Stimulated activated effector memory CD8-positive, alpha-beta T cell treated with anti-CD3 and anti-CD28 coated beads, Interleukin-12 subunit alpha, Interleukin-12 subunit beta, amount 100 ng/mL, for 72 hours (primary cell): Measurements from ENCODE around the gene SCO1.

ENCODE experiments used
- ATAC-seq: fragments of 150-1000 bp; cut with Tn5 transposase; 2 replicates; pipeline ENCODE4 v1.10.0; 2021
- DNase-seq, 2 donors: peaks; one replicate each; pipeline ENCODE4 v3.0.0; 2021 to 2022; ENCODE audit warnings: low spot score in 2 of 2
- H3K27ac Mint-ChIP-seq: one replicate; pipeline ENCODE4 v1.8.0; 2022; ENCODE audit warnings: mild to moderate bottlenecking, mixed read lengths
- H3K36me3 Mint-ChIP-seq: one replicate; pipeline ENCODE4 v1.8.0; 2022; ENCODE audit warnings: mild to moderate bottlenecking, mixed read lengths
- H3K4me1 Mint-ChIP-seq: one replicate; pipeline ENCODE4 v1.8.0; 2022; ENCODE audit warnings: mixed read lengths
- H3K4me3 Mint-ChIP-seq: one replicate; pipeline ENCODE4 v1.8.0; 2022; ENCODE audit warnings: mild to moderate bottlenecking, mixed read lengths
- H3K9me3 Mint-ChIP-seq: one replicate; pipeline ENCODE4 v1.8.0; 2022; ENCODE audit warnings: mixed read lengths

SCO1 gene

DNA sequence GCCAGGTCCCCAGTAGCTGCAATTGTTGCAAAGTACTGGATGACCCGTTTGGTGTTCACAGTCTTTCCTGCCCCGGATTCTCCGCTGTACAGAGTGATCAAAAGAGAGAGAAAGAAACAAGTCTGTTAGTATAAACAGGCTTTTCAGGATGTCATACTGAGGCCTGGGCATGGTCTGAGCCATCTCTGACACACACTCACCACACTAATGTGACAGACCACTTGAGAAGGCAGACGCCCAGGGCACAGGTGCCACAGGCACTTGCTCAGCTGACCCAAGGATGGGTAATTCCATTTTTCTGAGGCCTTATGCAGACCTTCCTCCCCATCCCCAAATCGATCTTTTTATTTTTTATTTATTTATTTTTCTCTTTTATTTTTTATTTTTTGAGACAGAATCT lies 47.7 kb downstream of the SCO1 start:
- Mint-ChIP-seq H3K4me3 (no peak overlapping the region), H3K4me1 (peaks cover 17% of the 10 kb centered on the region), H3K36me3 (no peaks in the 10 kb centered on the region), H3K27ac (no peak overlapping the region), H3K9me3 (no peaks in the 10 kb centered on the region)
- no peak for ATAC-seq
- DNase-seq, result no peak

DNA sequence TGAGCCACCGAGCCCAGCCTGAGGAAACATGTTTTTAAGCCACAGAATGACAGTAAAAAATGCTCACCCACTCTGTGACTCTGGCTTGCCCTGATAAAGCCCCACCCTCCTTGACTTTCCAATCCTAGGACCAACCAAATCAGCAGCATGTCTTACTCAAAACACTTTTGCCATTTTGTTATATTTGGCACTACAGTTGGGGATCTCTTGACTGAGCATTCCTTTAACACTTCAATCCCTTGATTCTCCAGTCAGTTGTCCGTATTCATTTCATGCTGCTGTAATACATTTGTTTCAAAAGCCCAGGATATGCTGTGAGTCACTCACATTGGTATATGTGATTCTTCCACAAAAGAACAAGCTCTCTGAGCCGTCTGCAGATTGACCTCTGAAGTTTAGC lies 48.4 kb downstream of the SCO1 start:
- Mint-ChIP-seq H3K27ac (no peak overlapping the region), H3K36me3 (no peaks in the 10 kb centered on the region), H3K9me3 (no peaks in the 10 kb centered on the region), H3K4me3 (no peak overlapping the region), H3K4me1 (peaks cover 12% of the 10 kb centered on the region)
- DNase-seq (no peak), ATAC-seq (no peak)

DNA sequence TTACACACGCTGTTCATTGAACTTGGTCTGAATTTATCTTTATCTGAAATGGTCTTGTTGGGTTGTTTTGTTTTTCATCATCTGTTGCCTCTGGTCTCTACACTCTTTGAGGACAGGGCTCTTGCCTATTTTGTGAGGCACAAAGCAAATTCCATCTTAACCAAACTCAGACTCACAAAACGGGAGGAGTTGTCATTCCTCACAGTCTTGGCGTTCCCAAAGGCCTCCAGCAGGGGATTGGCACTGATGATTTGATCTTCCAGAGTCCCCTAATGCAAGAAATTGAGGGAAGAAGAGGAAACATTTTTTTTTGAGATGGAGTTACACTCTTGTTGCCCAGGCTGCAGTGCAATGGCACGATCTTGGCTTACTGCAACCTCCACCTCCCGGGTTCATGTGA lies 49.0 kb downstream of the SCO1 start:
- peaks cover 8% of the 10 kb centered on the region for H3K4me1 Mint-ChIP-seq
- H3K36me3 Mint-ChIP-seq, result no peaks in the 10 kb centered on the region
- no peak overlapping the region for H3K4me3 Mint-ChIP-seq
- H3K9me3 Mint-ChIP-seq, result no peaks in the 10 kb centered on the region
- ATAC-seq (no peak), DNase-seq (no peak)
- H3K27ac Mint-ChIP-seq, result no peak overlapping the region

DNA sequence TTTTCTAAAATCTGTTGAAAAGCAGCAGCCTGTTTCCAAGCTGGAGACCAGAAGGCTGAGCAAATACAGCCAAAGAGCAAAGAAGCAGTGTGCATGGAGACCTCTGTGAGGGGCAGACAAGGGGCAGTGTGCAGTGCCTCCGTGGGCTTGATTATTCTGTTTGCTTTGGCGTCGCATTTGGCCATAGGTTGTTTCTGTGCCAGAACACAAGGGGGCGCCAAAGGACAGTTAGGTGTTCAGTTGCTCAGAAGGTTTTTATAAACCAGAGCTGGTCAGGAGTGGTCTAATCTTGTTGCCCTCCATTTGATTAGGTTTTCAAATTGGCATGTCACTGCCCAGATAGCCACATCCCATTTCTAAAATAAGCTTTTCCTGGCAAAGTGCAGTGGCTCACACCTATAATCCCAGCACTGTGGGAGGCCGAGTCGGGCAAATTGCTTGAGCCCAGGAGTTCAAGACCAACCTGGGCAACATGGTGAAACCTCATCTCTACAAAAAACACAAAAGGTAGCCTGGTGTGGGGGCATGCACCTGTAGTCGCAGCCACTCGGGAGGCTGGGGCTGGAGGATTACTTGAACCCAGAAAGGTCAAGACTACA lies 50.8 kb downstream of the SCO1 start:
- no peaks in the 10 kb centered on the region for H3K9me3 Mint-ChIP-seq
- no peak overlapping the region for H3K4me3 Mint-ChIP-seq
- no peaks in the 10 kb centered on the region for H3K36me3 Mint-ChIP-seq
- no peak overlapping the region for H3K27ac Mint-ChIP-seq
- DNase-seq (peak; percentile 72 to 79), ATAC-seq (peak; percentile 50)
- no peaks in the 10 kb centered on the region for H3K4me1 Mint-ChIP-seq

DNA sequence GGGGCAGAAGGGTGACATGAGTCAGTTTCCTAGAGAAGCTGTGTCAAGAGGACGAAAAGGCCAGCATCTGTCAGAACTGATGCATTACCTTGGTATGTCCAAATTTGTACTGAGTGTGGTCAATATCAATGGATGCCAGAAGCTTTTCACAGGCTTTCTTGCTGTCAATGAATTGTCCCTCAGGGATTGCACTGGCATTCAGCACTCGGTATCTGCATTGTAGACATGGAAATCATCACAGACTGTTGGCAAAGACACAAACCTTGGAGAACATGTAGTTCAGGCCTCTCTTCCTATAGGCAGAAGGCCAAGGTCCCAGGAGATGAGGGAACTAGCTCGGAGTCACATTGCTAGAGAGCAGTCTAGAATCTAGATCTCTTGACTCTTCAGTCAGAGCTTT lies 56.9 kb downstream of the SCO1 start:
- H3K9me3 Mint-ChIP-seq, result no peaks in the 10 kb centered on the region
- no peak overlapping the region for H3K27ac Mint-ChIP-seq
- no peak for ATAC-seq
- H3K4me1 Mint-ChIP-seq, result no peaks in the 10 kb centered on the region
- no peak overlapping the region for H3K4me3 Mint-ChIP-seq
- DNase-seq, result no peak
- H3K36me3 Mint-ChIP-seq, result peaks cover 9% of the 10 kb centered on the region

DNA sequence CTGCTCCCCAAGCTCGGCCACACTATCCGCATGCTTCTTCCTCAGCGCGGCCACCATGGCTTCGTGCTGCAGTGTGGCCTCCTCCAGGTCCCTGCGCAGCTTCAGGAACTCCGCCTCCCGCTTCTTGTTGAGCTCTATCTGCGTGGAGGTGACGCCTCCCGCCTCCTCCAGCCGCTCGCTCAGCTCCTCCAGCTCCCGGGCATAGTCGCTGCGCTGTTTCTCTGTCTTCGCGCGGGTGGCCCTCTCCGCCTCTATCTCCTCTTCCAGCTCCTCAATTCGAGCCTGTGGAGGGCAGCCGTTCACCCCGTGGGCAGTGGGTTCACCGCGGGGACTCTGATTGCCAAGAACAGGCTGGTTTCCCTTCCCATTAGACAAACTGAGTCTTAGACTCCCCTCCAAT lies 59.2 kb downstream of the SCO1 start:
- Mint-ChIP-seq H3K36me3 (peaks cover 9% of the 10 kb centered on the region), H3K4me3 (no peak overlapping the region), H3K4me1 (no peaks in the 10 kb centered on the region), H3K27ac (no peak overlapping the region), H3K9me3 (no peaks in the 10 kb centered on the region)
- ATAC-seq, result no peak
- no peak for DNase-seq

DNA sequence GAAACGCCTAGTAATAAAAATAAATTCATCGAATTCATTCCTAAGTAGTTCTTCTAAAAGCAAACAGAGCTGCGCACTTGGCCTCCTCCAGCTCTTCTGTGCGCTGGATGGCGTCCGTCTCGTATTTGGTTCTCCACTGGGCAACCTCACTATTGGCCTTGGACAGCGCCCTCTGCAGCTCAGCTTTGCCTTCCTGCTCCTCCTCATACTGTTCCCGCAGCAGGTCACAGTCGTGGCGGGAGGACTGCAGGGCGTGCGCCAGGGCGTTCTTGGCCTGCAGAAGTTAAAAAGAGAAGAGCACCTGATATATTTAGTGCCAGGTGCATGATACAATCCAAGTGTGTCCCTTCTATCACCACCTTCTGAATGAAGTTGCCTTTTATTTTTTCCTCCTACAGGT lies 62.0 kb downstream of the SCO1 start:
- H3K9me3 Mint-ChIP-seq, result no peaks in the 10 kb centered on the region
- DNase-seq (no peak), ATAC-seq (no peak)
- H3K4me1 Mint-ChIP-seq, result no peaks in the 10 kb centered on the region
- no peak overlapping the region for H3K27ac Mint-ChIP-seq
- no peak overlapping the region for H3K4me3 Mint-ChIP-seq
- H3K36me3 Mint-ChIP-seq, result peaks cover 9% of the 10 kb centered on the region

DNA sequence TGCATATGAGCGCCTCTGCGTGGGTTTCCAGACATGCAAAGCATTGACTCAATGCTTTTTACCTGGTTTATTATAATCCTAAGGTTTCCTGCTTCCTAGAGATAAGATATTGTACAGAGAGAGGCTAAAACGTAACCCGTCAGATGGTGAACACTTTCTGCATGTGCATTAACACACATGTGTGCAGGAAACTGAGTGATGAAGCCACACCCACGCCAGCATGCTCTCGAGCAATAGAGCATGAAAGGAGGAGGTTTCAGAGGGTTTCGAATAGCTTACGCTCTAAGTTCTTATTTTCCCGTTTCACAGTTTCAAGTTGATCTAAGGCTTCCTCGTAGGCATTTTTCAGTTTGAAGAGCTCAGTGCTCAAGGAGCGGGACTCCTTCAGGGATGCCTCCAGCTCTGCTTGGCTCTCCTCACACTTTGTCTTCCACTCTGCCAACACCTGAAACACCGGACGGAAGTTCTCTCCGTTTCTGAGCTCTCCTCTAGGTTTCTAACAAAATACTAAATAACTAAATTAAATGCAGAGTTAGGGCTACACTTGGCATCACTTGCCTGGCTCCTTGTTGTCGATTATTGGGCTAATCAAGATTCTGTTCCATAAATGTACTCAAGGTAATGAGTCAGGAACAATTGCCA lies 63.5 kb downstream of the SCO1 start:
- H3K4me3 Mint-ChIP-seq, result no peak overlapping the region
- no peak for DNase-seq
- no peak overlapping the region for H3K27ac Mint-ChIP-seq
- H3K4me1 Mint-ChIP-seq, result no peaks in the 10 kb centered on the region
- no peaks in the 10 kb centered on the region for H3K36me3 Mint-ChIP-seq
- no peaks in the 10 kb centered on the region for H3K9me3 Mint-ChIP-seq
- no peak for ATAC-seq

DNA sequence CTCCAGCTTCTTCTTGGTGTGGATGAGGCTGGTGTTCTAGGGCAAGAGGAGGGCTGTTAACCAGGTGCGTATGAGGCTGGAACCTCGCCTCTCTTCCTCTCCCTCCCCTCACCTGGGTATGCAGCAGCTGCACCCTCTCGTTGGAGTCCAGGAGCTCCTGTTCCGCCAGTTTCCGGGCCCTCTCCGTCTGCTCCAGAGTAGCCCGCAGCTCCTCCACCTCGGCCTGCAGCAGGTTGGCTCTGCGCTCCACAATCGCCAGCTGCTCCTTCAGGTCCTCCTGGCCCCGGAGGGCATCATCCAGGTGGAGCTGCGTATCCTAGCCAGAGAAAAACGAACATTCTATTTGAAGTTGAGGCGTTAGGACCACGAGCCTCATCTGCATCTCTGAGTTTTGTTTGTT lies 65.6 kb downstream of the SCO1 start:
- H3K4me3 Mint-ChIP-seq, result no peak overlapping the region
- ATAC-seq (no peak), DNase-seq (no peak)
- H3K36me3 Mint-ChIP-seq, result no peaks in the 10 kb centered on the region
- no peaks in the 10 kb centered on the region for H3K9me3 Mint-ChIP-seq
- H3K27ac Mint-ChIP-seq, result no peak overlapping the region
- no peaks in the 10 kb centered on the region for H3K4me1 Mint-ChIP-seq

DNA sequence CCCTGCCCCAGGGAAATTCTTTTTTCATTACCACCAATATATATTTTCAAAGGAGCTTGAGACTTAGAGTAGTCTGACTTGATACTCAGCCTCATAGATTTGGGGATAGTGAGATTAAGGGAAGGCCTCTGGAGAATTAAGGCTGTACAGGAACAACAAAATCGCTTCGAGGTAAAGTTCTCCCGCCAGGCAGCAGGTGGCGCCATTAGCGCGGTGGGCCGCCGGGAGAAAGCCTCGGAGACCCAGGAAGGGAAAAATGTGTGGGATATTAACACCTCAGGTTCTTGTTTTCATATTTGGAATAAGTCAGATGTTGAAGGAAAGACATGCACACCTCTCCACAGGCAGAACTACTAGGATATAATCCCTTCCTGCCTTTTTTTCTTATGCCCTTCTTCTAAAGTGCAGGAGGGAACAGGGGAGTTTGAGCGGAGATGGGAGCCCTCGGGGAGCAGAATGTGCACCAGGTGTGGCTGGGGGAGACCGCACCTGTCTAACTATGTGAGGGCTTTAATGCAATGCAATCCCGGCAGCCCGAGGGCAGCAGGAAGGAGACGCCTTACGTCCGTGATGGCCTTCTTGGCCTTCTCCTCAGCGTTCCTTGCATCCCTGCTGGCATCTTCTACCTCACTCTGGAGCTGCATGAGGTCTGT lies 66.2 kb downstream of the SCO1 start:
- Mint-ChIP-seq H3K4me3 (no peak overlapping the region), H3K4me1 (no peaks in the 10 kb centered on the region), H3K27ac (no peak overlapping the region), H3K9me3 (no peaks in the 10 kb centered on the region), H3K36me3 (no peaks in the 10 kb centered on the region)
- no peak for ATAC-seq
- peak in 1 of 2 donors; percentile 21 for DNase-seq

DNA sequence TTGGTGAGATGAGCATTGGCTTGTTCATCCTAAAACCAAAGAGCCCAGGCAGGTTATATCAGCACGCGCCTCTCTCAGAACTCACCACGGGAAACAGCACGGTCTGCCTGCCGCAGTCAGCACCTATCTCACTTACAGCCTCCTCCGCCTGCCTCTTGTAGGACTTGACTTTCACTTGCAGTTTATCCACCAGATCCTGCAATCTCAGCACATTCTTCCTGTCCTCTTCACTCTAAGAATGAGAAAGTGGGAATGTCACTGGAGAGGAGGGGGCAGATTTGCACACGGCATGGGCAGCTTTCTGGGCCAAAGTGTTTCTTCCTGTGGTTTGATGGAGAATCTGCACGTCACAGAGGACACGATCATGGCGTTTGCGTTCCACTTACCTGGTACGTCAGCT lies 67.6 kb downstream of the SCO1 start:
- Mint-ChIP-seq H3K27ac (no peak overlapping the region), H3K9me3 (no peaks in the 10 kb centered on the region), H3K4me3 (no peak overlapping the region), H3K4me1 (no peaks in the 10 kb centered on the region), H3K36me3 (no peaks in the 10 kb centered on the region)
- DNase-seq (no peak), ATAC-seq (no peak)

DNA sequence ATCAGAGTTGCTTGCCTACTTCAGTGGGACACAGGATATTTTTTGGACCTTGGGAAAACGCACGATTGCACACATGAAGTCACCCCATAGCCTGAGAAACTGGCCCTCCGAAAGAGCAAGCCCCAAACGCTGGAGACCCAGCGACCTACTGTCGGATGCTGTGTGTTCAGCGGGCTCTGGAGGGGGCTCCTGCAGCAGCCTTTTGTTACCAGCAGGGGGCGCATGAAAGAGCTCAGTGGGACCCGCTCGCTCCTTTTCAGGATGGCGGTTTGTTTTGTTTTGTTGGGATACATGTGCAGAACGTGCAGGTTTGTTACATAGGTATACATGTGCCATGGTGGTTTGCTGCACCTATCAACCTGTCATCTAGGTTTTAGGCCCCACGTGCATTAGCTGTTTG lies 68.6 kb downstream of the SCO1 start:
- H3K9me3 Mint-ChIP-seq, result no peaks in the 10 kb centered on the region
- H3K27ac Mint-ChIP-seq, result no peak overlapping the region
- no peaks in the 10 kb centered on the region for H3K36me3 Mint-ChIP-seq
- DNase-seq (no peak), ATAC-seq (no peak)
- no peaks in the 10 kb centered on the region for H3K4me1 Mint-ChIP-seq
- no peak overlapping the region for H3K4me3 Mint-ChIP-seq

DNA sequence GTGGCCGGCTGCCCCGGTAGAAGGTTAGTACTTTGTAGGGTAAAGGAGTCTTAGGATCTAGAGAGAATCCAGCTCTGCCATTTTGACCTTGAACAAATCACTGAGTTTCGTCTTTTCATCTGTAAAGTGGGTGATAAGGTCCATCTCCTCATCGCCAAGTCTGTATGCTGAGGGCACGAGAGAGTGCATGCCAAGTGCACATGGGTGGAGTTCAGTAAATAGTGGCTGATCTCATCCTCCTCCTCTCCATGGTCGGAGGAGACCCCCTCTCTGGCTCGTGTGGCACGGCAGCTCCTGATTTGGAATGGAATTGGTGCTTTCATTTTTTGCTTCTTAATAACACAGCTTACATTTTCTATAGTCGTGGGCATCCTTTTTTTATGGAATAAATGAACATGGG lies 70.9 kb downstream of the SCO1 start:
- H3K9me3 Mint-ChIP-seq, result no peaks in the 10 kb centered on the region
- no peak overlapping the region for H3K27ac Mint-ChIP-seq
- H3K4me3 Mint-ChIP-seq, result no peak overlapping the region
- no peaks in the 10 kb centered on the region for H3K36me3 Mint-ChIP-seq
- ATAC-seq (no peak), DNase-seq (no peak)
- no peaks in the 10 kb centered on the region for H3K4me1 Mint-ChIP-seq

DNA sequence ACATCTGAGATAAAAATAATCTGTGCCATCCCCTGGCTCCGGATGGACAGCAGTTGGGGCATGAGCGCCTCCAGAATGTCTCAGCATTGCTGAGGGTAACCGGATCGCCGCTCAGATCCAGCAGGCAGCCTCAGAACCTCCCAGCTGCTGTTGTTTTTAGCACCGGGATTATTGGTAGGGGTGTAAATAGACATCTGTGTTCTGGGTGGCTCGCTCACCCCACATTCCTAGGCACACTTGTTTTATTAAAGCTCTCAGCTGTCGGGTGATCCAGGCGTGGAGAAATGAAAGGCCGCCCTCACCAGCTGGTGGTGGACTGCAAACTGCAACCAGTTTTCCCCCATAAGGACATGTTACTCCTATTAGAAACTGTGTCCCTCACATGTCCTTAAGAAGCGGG lies 72.4 kb downstream of the SCO1 start:
- ATAC-seq (no peak), DNase-seq (no peak)
- no peaks in the 10 kb centered on the region for H3K9me3 Mint-ChIP-seq
- H3K27ac Mint-ChIP-seq, result no peak overlapping the region
- no peaks in the 10 kb centered on the region for H3K36me3 Mint-ChIP-seq
- H3K4me3 Mint-ChIP-seq, result no peak overlapping the region
- H3K4me1 Mint-ChIP-seq, result no peaks in the 10 kb centered on the region

DNA sequence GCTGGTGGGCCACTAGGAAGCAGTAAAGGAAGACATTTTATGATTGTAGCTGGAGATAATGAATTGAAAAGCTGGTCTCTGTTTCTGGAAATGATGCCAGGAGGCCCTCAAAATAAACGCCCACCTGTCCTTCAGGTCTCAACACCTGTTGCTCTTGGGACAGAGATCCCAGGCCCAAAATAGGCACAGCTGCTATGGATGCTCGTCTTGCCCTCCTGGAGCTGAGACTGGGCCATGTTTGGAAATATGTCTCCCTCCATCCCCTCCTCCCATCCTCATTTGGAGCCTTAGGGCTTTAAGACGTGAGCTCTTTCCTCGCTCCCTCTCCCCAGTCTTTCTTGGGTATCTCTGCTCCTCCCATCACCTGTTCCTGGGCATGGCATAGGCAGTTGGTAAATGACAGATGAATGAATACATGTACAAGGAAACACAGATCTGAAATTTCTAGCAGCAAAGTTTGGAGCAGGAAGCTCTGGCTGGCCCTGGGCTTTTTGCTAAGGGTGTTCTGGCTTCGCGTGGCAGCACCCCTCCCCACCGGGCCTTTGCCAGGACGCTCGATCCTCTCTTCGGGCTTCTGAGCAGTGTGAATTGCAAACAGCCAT lies 73.5 kb downstream of the SCO1 start:
- Mint-ChIP-seq H3K4me1 (no peaks in the 10 kb centered on the region), H3K9me3 (no peaks in the 10 kb centered on the region), H3K4me3 (no peak overlapping the region), H3K27ac (no peak overlapping the region), H3K36me3 (no peaks in the 10 kb centered on the region)
- ATAC-seq (no peak), DNase-seq (no peak)
